Tibial nerve (tissue), 4 donors: ENCODE data around the gene GPAM. TPM values are rescaled to one million over a fixed set of nuclear protein-coding genes. Genes with fewer than 3 reads are reported as not detected.

ENCODE experiments used
- DNase-seq, 2 donors: peaks; one replicate each; pipeline ENCODE4 v3.0.0-alpha.2; 2019; ENCODE audit warnings: low spot score in 2 of 2
- H3K27ac ChIP-seq, 4 donors: fragments of 200-600 bp; sonication (generic) in 3 of 4; one replicate each; pipeline ENCODE4 v1.5.1; 2017 to 2019; ENCODE audit warnings: mild to moderate bottlenecking in 1 of 4
- H3K27me3 ChIP-seq, 2 donors: fragments of 200-600 bp; sonication (generic) in 1 of 2; one replicate each; pipeline versions ENCODE4 v1.5.1 to v1.6.0; 2017 to 2019
- H3K36me3 ChIP-seq, 3 donors: fragments of 200-600 bp; sonication (generic); one replicate each; pipeline ENCODE4 v1.5.1; 2018 to 2019
- H3K4me1 ChIP-seq, 4 donors: fragments of 200-600 bp; sonication (generic) in 3 of 4; one replicate each; pipeline ENCODE4 v1.5.1; 2017 to 2019
- H3K4me3 ChIP-seq, 4 donors: fragments of 200-600 bp; sonication (generic) in 3 of 4; one replicate each; pipeline ENCODE4 v1.5.1; 2017 to 2019; ENCODE audit warnings: mild to moderate bottlenecking in 1 of 4, moderate library complexity in 1 of 4
- H3K9me3 ChIP-seq, 4 donors: fragments of 200-600 bp; sonication (generic) in 3 of 4; one replicate each; pipeline ENCODE4 v1.5.1; 2017 to 2019
- CTCF ChIP-seq, 5 experiments: fragments of 200-600 bp in 3 of 5; fragments of 450-650 bp in 2 of 5; sonication (generic) in 3 of 5; IDR thresholded peaks; one replicate each; pipeline ENCODE4 v1.5.1; 2016 to 2019; ENCODE audit warnings: antibody characterized with exemption in 5 of 5, mild to moderate bottlenecking in 3 of 5, moderate library complexity in 2 of 5
- EP300 ChIP-seq, 2 donors: sonication (generic); formaldehyde crosslinking; IDR thresholded peaks; one replicate each; pipeline ENCODE4 v1.6.1; 2017; ENCODE audit warnings: antibody characterized with exemption in 2 of 2, mild to moderate bottlenecking in 1 of 2
- POLR2A ChIP-seq, 2 donors: fragments of 450-650 bp; IDR thresholded peaks; one replicate each; pipeline ENCODE4 v1.6.1; 2017; ENCODE audit warnings: antibody characterized with exemption in 2 of 2, mild to moderate bottlenecking in 2 of 2, moderate library complexity in 2 of 2
- WGBS, 2 donors: methylation state at CpG; one replicate each; pipeline ENCODE4 v1.1.5; 2018; 5-methylcytosine and 5-hydroxymethylcytosine counted together
- total RNA-seq, 4 donors: library from RNA; depleted of rRNA; stranded (reverse); fragments of >200 nt; gene quantifications; one replicate each; pipeline ENCODE4 v1.1.0, GENCODE V29; 2016

The GPAM gene
- total RNA-seq, 4 donors from 2014 or later = 13.3 to 124 (median 45.9) TPM

DNA sequence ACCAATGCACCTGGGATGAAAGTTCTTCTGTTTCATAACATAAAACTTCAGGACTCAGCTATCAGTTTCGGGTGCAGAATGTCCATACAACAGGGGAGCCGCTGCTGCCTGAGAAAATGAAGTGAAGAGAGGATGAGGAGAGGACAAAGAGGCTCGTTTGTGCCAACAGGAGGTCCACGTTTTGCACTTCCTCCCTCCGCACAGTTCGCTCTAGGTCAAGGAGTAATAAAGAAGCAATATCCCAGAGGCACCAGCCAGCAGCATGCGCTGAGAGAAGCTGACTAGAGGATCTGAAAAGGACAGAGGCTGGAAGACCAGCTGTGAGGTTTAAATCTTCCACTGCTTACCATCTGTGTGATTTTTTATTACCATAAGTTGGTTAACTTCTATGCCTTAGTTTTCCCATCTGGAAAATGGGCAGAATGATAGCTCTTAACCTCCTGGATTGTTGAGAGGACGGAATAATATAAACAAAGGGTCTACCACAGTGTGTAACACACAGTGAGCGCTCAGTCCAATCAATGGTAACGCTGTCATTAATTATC, 709 bp downstream of the GPAM start:
- Histone ChIP-seq H3K4me3 (peak overlapping the region; percentile 63 to 89 (median 74)), H3K36me3 (peaks cover 0 to 32% (median 0%) of the 10 kb centered on the region in 3 donors), H3K27ac (peak overlapping the region; percentile 49 to 88 (median 76)), H3K9me3 (no peaks in the 10 kb centered on the region), H3K4me1 (peaks cover 0 to 27% (median 11%) of the 10 kb centered on the region in 4 donors), H3K27me3 (no peaks in the 10 kb centered on the region)
- TF ChIP-seq POLR2A (IDR thresholded peaks at IDR 0.05) (no peak), EP300 (IDR thresholded peaks at IDR 0.05) (no peak), CTCF (IDR thresholded peaks at IDR 0.05) (no peak)
- no peak for DNase-seq
- WGBS, 2 donors = 22 to 25% methylated on average over 10 of the region's 10 CpGs

DNA sequence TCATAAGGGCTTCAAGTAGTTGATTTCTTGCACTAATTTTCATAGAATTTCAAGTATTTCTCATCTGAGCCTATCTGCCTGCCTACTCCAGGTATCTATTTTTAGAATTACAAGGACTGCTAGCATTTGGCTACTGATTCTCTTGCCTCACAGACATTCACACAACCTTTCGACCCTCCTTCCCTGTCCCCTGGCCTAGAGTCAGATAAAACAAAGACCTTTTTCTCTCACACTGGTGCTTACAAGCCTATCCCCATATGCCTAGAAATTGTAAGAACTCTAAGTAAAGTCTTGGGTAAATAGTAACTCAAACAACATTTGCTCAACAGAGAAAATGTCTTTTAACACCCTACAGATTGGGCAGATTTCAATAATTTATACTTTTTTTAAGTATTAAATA, 6.3 kb downstream of the GPAM start:
- Histone ChIP-seq H3K4me3 (no peak overlapping the region), H3K4me1 (peaks cover 0 to 7% (median 0%) of the 10 kb centered on the region in 4 donors), H3K9me3 (no peaks in the 10 kb centered on the region), H3K36me3 (peaks cover 0 to 87% (median 0%) of the 10 kb centered on the region in 3 donors), H3K27me3 (no peaks in the 10 kb centered on the region), H3K27ac (no peak overlapping the region)
- no peak for DNase-seq
- 35 to 47% methylated on average over 1 of the region's 1 CpG for WGBS, 2 donors
- TF ChIP-seq POLR2A (IDR thresholded peaks at IDR 0.05) (no peak), EP300 (IDR thresholded peaks at IDR 0.05) (no peak), CTCF (IDR thresholded peaks at IDR 0.05) (no peak)

- Histone ChIP-seq H3K27ac (no peak overlapping the region), H3K27me3 (no peaks in the 10 kb centered on the region), H3K36me3 (peaks cover 0 to 94% (median 0%) of the 10 kb centered on the region in 3 donors), H3K4me3 (no peak overlapping the region), H3K4me1 (no peaks in the 10 kb centered on the region), H3K9me3 (no peaks in the 10 kb centered on the region)
- no peak for DNase-seq
- TF ChIP-seq CTCF (IDR thresholded peaks at IDR 0.05) = no peak
- no peak for TF ChIP-seq EP300 (IDR thresholded peaks at IDR 0.05)
- no peak for TF ChIP-seq POLR2A (IDR thresholded peaks at IDR 0.05)
- 66% methylated on average over 3 of the region's 3 CpGs for WGBS, 2 donors
Measured at GRCh38 chr10:112176543-112176942, 7.0 kb downstream of the GPAM start.

- Histone ChIP-seq H3K36me3 (peaks cover 0 to 98% (median 8%) of the 10 kb centered on the region in 3 donors), H3K9me3 (no peaks in the 10 kb centered on the region), H3K27me3 (no peaks in the 10 kb centered on the region), H3K4me3 (no peak overlapping the region), H3K4me1 (no peaks in the 10 kb centered on the region), H3K27ac (no peak overlapping the region)
- no peak for DNase-seq
- WGBS, 2 donors = 95 to 96% methylated on average over 8 of the region's 8 CpGs
- TF ChIP-seq POLR2A (IDR thresholded peaks at IDR 0.05) = no peak
- no peak for TF ChIP-seq EP300 (IDR thresholded peaks at IDR 0.05)
- TF ChIP-seq CTCF (IDR thresholded peaks at IDR 0.05) = no peak
Measured at GRCh38 chr10:112175409-112175808, 8.2 kb downstream of the GPAM start.

DNA sequence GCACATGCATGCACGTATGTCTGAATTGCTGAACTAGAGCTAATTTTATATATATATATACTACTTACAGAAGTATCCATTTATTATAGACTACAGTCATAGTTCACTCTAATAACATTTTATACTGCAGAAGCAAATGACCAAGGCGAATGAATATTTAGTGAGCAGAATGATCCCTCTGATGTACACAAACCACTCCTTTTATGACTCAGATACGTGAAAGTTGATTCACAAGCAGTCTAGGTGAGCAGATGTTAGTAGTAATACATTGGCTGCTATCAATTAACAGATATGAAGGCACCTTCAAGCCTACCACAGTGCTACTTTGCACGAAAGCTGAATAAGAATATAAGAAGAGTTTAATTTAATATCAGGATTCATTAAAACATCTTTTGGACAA, 10.4 kb downstream of the GPAM start:
- H3K4me3 ChIP-seq = no peak overlapping the region
- H3K9me3 ChIP-seq = no peaks in the 10 kb centered on the region
- no peak overlapping the region for H3K27ac ChIP-seq
- peaks cover 3 to 98% (median 15%) of the 10 kb centered on the region in 3 donors for H3K36me3 ChIP-seq
- no peak for TF ChIP-seq POLR2A (IDR thresholded peaks at IDR 0.05)
- TF ChIP-seq CTCF (IDR thresholded peaks at IDR 0.05) = no peak
- TF ChIP-seq EP300 (IDR thresholded peaks at IDR 0.05) = no peak
- H3K4me1 ChIP-seq = no peaks in the 10 kb centered on the region
- WGBS, 2 donors = 88 to 91% methylated on average over 4 of the region's 4 CpGs
- DNase-seq = no peak
- no peaks in the 10 kb centered on the region for H3K27me3 ChIP-seq
